IMR-90 (cell line): ENCODE measurements around the gene GREB1L. TPM values are rescaled to one million over a fixed set of nuclear protein-coding genes. Genes with fewer than 3 reads are reported as not detected.
A peak's percentile ranks its signal among the peaks of the same experiment; 100 is the strongest.

Experiments
- ATAC-seq: fragments of 200-7000 bp; cut with Tn5 transposase; 2 replicates; pipeline ENCODE4 v1.9.1; 2020; ENCODE audit warnings: low read depth, mild to moderate bottlenecking, moderate library complexity
- BruUV-seq: library from RNA; stranded (reverse); fragments of 400-500 nt; replicated peaks from 2 replicates; lab custom pipeline; 2021; lab: Mats Ljungman, UMichigan
- CTCF ChIA-PET: fragments of 300-600 bp; formaldehyde crosslinking; extraction: SDS; loops from one replicate; lab custom pipeline; 2021; ENCODE audit warnings: antibody characterized with exemption; lab: Yijun Ruan, JAX
- POLR2A ChIA-PET: fragments of 300-600 bp; sonication (Branson Sonifier 250); formaldehyde crosslinking; loops from one replicate; lab custom pipeline; 2022; ENCODE audit warnings: antibody characterized with exemption; ENCODE audit not compliant: unreplicated experiment; lab: Charles Lee
- DNase-seq: peaks from one replicate; pipeline ENCODE4 v3.0.0; 2013
- H2AFZ ChIP-seq: replicated peaks from 2 replicates; pipeline ENCODE3; 2013; ENCODE audit warnings: low read length, mild to moderate bottlenecking; ENCODE audit not compliant: poor library complexity
- H2AK5ac ChIP-seq: 2 replicates; pipeline ENCODE4 v1.6.1; 2013; ENCODE audit warnings: low read depth, low read length, inconsistent platforms
- H2AK9ac ChIP-seq: replicated peaks from 2 replicates; pipeline ENCODE3; 2013; ENCODE audit warnings: mild to moderate bottlenecking, low read depth, low read length, moderate library complexity; ENCODE audit not compliant: poor library complexity
- H2BK120ac ChIP-seq: 2 replicates; pipeline ENCODE4 v1.6.1; 2013; ENCODE audit warnings: low read depth, low read length, inconsistent platforms
- H2BK15ac ChIP-seq: 3 replicates; pipeline ENCODE4 v1.6.1; 2013; ENCODE audit warnings: low read depth, low read length, inconsistent platforms
- H2BK20ac ChIP-seq: 2 replicates; pipeline ENCODE4 v1.6.1; 2013; ENCODE audit warnings: low read depth, mild to moderate bottlenecking, inconsistent platforms, low read length, moderate library complexity
- H2BK5ac ChIP-seq: 2 replicates; pipeline ENCODE4 v1.6.1; 2013; ENCODE audit warnings: mild to moderate bottlenecking, low read depth, low read length, inconsistent platforms; ENCODE audit not compliant: poor library complexity, severe bottlenecking
- H3K14ac ChIP-seq: replicated peaks from 2 replicates; pipeline ENCODE4 v1.6.1; 2013; ENCODE audit warnings: low read depth, low read length, inconsistent platforms
- H3K18ac ChIP-seq: 2 replicates; pipeline ENCODE4 v1.6.1; 2013; ENCODE audit warnings: low read depth, low read length, control low read depth
- H3K23ac ChIP-seq: 2 replicates; pipeline ENCODE4 v1.6.1; 2013; ENCODE audit warnings: low read depth, low read length, inconsistent platforms
- H3K27ac ChIP-seq: 2 replicates; pipeline ENCODE4 v1.5.1; 2013; ENCODE audit warnings: mild to moderate bottlenecking, control low read depth, low read length; ENCODE audit not compliant: insufficient read depth
- H3K27me3 ChIP-seq: 2 replicates; pipeline ENCODE4 v1.6.1; 2013; ENCODE audit warnings: low read length; ENCODE audit not compliant: control insufficient read depth, insufficient read depth
- H3K36me3 ChIP-seq: 2 replicates; pipeline ENCODE4 v1.6.1; 2013; ENCODE audit warnings: low read length, mixed read lengths; ENCODE audit not compliant: control insufficient read depth, insufficient read depth
- H3K4ac ChIP-seq: 2 replicates; pipeline ENCODE4 v1.6.1; 2013; ENCODE audit warnings: low read depth, low read length, inconsistent platforms
- H3K4me1 ChIP-seq: 2 replicates; pipeline ENCODE4 v1.6.1; 2013; ENCODE audit warnings: low read length, mixed read lengths; ENCODE audit not compliant: control insufficient read depth, insufficient read depth
- H3K4me2 ChIP-seq: 2 replicates; pipeline ENCODE4 v1.6.1; 2013; ENCODE audit warnings: low read depth, mild to moderate bottlenecking, control low read depth, low read length, moderate library complexity
- H3K4me3 ChIP-seq: 2 replicates; pipeline ENCODE4 v1.5.1; 2013; ENCODE audit warnings: low read depth, mild to moderate bottlenecking, control low read depth, low read length, moderate library complexity; ENCODE audit not compliant: insufficient read depth
- H3K56ac ChIP-seq: 2 replicates; pipeline ENCODE4 v1.6.1; 2013; ENCODE audit warnings: low read length, inconsistent platforms; ENCODE audit not compliant: insufficient read depth; ENCODE audit errors: extremely low read depth
- H3K79me1 ChIP-seq, 2 experiments: 2 replicates each; pipeline ENCODE4 v1.6.1; 2013; ENCODE audit warnings: low read length in 2 of 2, inconsistent platforms in 1 of 2, low read depth in 1 of 2
- H3K9ac ChIP-seq: 2 replicates; pipeline ENCODE4 v1.6.1; 2013; ENCODE audit warnings: low read depth, low read length, control low read depth
- H3K9me1 ChIP-seq: 2 replicates; pipeline ENCODE4 v1.6.1; 2013; ENCODE audit warnings: low read length, inconsistent platforms; ENCODE audit not compliant: insufficient read depth
- H3K9me3 ChIP-seq: 2 replicates; pipeline ENCODE4 v1.6.1; 2013; ENCODE audit warnings: low read length; ENCODE audit not compliant: control insufficient read depth, insufficient read depth
- H4K20me1 ChIP-seq: 2 replicates; pipeline ENCODE4 v1.6.1; 2013; ENCODE audit warnings: low read length, inconsistent platforms; ENCODE audit not compliant: insufficient read depth
- H4K5ac ChIP-seq: 2 replicates; pipeline ENCODE4 v1.6.1; 2013; ENCODE audit warnings: mild to moderate bottlenecking, low read depth, low read length, control low read depth
- H4K8ac ChIP-seq, 2 experiments: 2 replicates each; pipeline ENCODE4 v1.6.1; 2013; ENCODE audit warnings: low read depth in 2 of 2, low read length in 2 of 2, control low read depth in 1 of 2, inconsistent platforms in 1 of 2
- H4K91ac ChIP-seq: 2 replicates; pipeline ENCODE4 v1.6.1; 2013; ENCODE audit warnings: low read depth, low read length, inconsistent platforms; ENCODE audit not compliant: insufficient read depth
- MAFK ChIP-seq: IDR thresholded peaks from 2 replicates; pipeline ENCODE4 v1.6.1; 2012; ENCODE audit warnings: low read depth, low read length, improper control_type of control experiment
- NFE2L2 ChIP-seq: fragments of 150-350 bp; IDR thresholded peaks from 2 replicates; pipeline ENCODE4 v1.6.1; 2016; ENCODE audit warnings: low read depth, mild to moderate bottlenecking, low read length
- WGBS, 2 experiments: methylation state at CpG; one replicate each; pipeline versions ENCODE4 v1.1.5 to v1.1.7; 2013; ENCODE audit warnings: missing lambda C conversion rate in 2 of 2; ENCODE audit not compliant: insufficient read length in 1 of 2; ENCODE audit errors: extremely low coverage in 2 of 2; 5-methylcytosine and 5-hydroxymethylcytosine counted together
- dilution Hi-C: fragments of 300-500 bp; cut with HindIII; formaldehyde crosslinking; loops from one replicate; pipeline ENCODE4 v1.14.3; 2018; ENCODE audit warnings: low sequenced_read_pairs; ENCODE audit not compliant: unreplicated experiment
- in situ Hi-C: fragments of 300-500 bp; cut with MboI; formaldehyde crosslinking; loops from 3 replicates; pipeline ENCODE4 v1.14.3; 2019; ENCODE audit warnings: low sequenced_read_pairs, inconsistent platforms, mixed read lengths
- intact Hi-C: fragments of 100-400 bp; cut with micrococcal nuclease; formaldehyde crosslinking; loops from 2 replicates; pipeline ENCODE4 v1.10.0; 2022
- polyA plus RNA-seq, 3 experiments: library from polyadenylated mRNA; depleted of rRNA; stranded (reverse); fragments of >200 nt; gene quantifications; 2 replicates each; pipeline ENCODE4 v1.2.3, GENCODE V29; 2012; ENCODE audit warnings: low replicate concordance in 1 of 3
- total RNA-seq: library from RNA; depleted of rRNA; stranded (reverse); fragments of >200 nt; gene quantifications from 2 replicates; pipeline ENCODE4 v1.2.3, GENCODE V29; 2012

The GREB1L gene
- total and polyA plus RNA-seq, 2 of the 4 experiments (the other 2 are of a cell fraction) = under 0.01 to 0.02 TPM

DNA sequence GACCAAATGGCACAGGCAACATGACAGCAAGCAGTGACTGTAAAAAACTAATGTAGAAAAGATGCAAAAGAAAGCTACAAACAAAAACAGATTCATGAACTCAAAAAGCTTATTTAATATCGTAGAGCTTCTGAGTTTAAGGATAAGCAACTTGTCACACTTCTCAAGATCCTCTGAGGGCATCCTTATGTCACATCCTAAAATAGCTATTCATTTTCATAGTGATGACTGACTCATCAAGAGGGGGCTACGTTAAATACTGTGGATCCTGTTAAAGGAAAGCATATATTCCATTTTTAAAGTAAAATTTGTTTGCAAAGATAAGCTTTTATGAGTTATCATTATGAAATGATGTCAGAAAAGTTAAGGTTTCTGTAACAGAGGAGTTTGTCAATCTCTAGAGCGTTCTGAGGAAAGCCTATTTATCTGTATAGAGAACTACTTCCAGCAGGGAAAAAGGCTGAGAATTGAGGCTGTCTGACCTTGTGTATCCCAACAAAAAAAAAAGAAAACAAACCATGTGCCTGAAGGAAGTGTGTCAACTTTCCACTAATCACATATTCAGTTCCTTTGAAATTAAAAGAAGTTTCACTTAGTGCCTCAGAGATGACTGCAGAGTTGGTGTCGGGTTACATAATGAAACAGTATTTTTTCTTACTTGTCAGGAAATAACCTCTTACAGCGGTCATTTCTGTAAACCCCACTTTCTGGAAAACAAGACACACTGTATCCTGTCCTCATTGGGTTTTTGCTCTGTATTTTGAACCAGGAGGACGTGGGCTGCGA is 243.0 kb downstream of the GREB1L start:
- Histone ChIP-seq H2BK20ac (no peak overlapping the region), H3K14ac (no peak overlapping the region), H3K27ac (no peak overlapping the region), H3K23ac (no peak overlapping the region), H3K36me3 (no peaks in the 10 kb centered on the region), H4K8ac (no peak overlapping the region), H2BK15ac (no peak overlapping the region), H3K9ac (no peak overlapping the region), H3K18ac (no peak overlapping the region), H3K79me1 (no peaks in the 10 kb centered on the region), H2BK5ac (no peak overlapping the region), H3K4ac (no peak overlapping the region), H4K5ac (no peak overlapping the region), H3K56ac (no peak overlapping the region), H3K4me3 (no peak overlapping the region), H3K4me2 (peak overlapping the region; percentile 36; the same call in 1 of the 2 replicates), H2AK5ac (no peak overlapping the region), H4K91ac (no peak overlapping the region), H3K27me3 (0 out of 2 replicates have a peak, but pooled peaks cover 1% of the 10 kb centered on the region), H2AK9ac (peak overlapping the region; percentile 56), H3K4me1 (0 out of 2 replicates have a peak, but pooled peaks cover 2% of the 10 kb centered on the region), H3K9me1 (no peaks in the 10 kb centered on the region), H2BK120ac (no peak overlapping the region), H3K9me3 (no peaks in the 10 kb centered on the region), H4K20me1 (no peaks in the 10 kb centered on the region), H2AFZ (no peak overlapping the region)
- BruUV-seq = no TSS peak
- ChIA-PET CTCF (no interaction called here), POLR2A (no interaction called here)
- intact Hi-C loops = loop anchor here (5.0 kb wide), 2 partner anchors 217 to 367 kb away; partner anchors contain the start of gene ABHD3
- no peak for TF ChIP-seq MAFK
- no peak for TF ChIP-seq NFE2L2
- DNase-seq (peak; percentile 21), ATAC-seq (peak; percentile 25; the same call in 1 of the 2 replicates)
- in situ Hi-C loops = loop anchor here (25.0 kb wide), 1 partner anchor 477 kb away; no protein-coding TSS in a partner anchor
- no CpG with 5 or more reads among the region's 7 CpGs for WGBS, 2 experiments
- dilution Hi-C loops = no loop called here
